IMR-90 (cell line): ENCODE measurements around the gene ARHGAP45. TPM values are rescaled to one million over a fixed set of nuclear protein-coding genes. Genes with fewer than 3 reads are reported as not detected.

Experiments used
- ATAC-seq: fragments of 200-7000 bp; cut with Tn5 transposase; 2 replicates; pipeline ENCODE4 v1.9.1; 2020; ENCODE audit warnings: low read depth, mild to moderate bottlenecking, moderate library complexity
- BruUV-seq: library from RNA; stranded (reverse); fragments of 400-500 nt; replicated peaks from 2 replicates; lab custom pipeline; 2021; lab: Mats Ljungman, UMichigan
- CTCF ChIA-PET: fragments of 300-600 bp; formaldehyde crosslinking; extraction: SDS; loops from one replicate; lab custom pipeline; 2021; ENCODE audit warnings: antibody characterized with exemption; lab: Yijun Ruan, JAX
- POLR2A ChIA-PET: fragments of 300-600 bp; sonication (Branson Sonifier 250); formaldehyde crosslinking; loops from one replicate; lab custom pipeline; 2022; ENCODE audit warnings: antibody characterized with exemption; ENCODE audit not compliant: unreplicated experiment; lab: Charles Lee
- DNase-seq: peaks from one replicate; pipeline ENCODE4 v3.0.0; 2013
- H2AFZ ChIP-seq: replicated peaks from 2 replicates; pipeline ENCODE3; 2013; ENCODE audit warnings: low read length, mild to moderate bottlenecking; ENCODE audit not compliant: poor library complexity
- H2AK5ac ChIP-seq: 2 replicates; pipeline ENCODE4 v1.6.1; 2013; ENCODE audit warnings: low read depth, low read length, inconsistent platforms
- H2AK9ac ChIP-seq: replicated peaks from 2 replicates; pipeline ENCODE3; 2013; ENCODE audit warnings: mild to moderate bottlenecking, low read depth, low read length, moderate library complexity; ENCODE audit not compliant: poor library complexity
- H2BK120ac ChIP-seq: 2 replicates; pipeline ENCODE4 v1.6.1; 2013; ENCODE audit warnings: low read depth, low read length, inconsistent platforms
- H2BK15ac ChIP-seq: 3 replicates; pipeline ENCODE4 v1.6.1; 2013; ENCODE audit warnings: low read depth, low read length, inconsistent platforms
- H2BK20ac ChIP-seq: 2 replicates; pipeline ENCODE4 v1.6.1; 2013; ENCODE audit warnings: low read depth, mild to moderate bottlenecking, inconsistent platforms, low read length, moderate library complexity
- H2BK5ac ChIP-seq: 2 replicates; pipeline ENCODE4 v1.6.1; 2013; ENCODE audit warnings: mild to moderate bottlenecking, low read depth, low read length, inconsistent platforms; ENCODE audit not compliant: poor library complexity, severe bottlenecking
- H3K14ac ChIP-seq: replicated peaks from 2 replicates; pipeline ENCODE4 v1.6.1; 2013; ENCODE audit warnings: low read depth, low read length, inconsistent platforms
- H3K18ac ChIP-seq: 2 replicates; pipeline ENCODE4 v1.6.1; 2013; ENCODE audit warnings: low read depth, low read length, control low read depth
- H3K23ac ChIP-seq: 2 replicates; pipeline ENCODE4 v1.6.1; 2013; ENCODE audit warnings: low read depth, low read length, inconsistent platforms
- H3K27ac ChIP-seq: 2 replicates; pipeline ENCODE4 v1.5.1; 2013; ENCODE audit warnings: mild to moderate bottlenecking, control low read depth, low read length; ENCODE audit not compliant: insufficient read depth
- H3K27me3 ChIP-seq: 2 replicates; pipeline ENCODE4 v1.6.1; 2013; ENCODE audit warnings: low read length; ENCODE audit not compliant: control insufficient read depth, insufficient read depth
- H3K36me3 ChIP-seq: 2 replicates; pipeline ENCODE4 v1.6.1; 2013; ENCODE audit warnings: low read length, mixed read lengths; ENCODE audit not compliant: control insufficient read depth, insufficient read depth
- H3K4ac ChIP-seq: 2 replicates; pipeline ENCODE4 v1.6.1; 2013; ENCODE audit warnings: low read depth, low read length, inconsistent platforms
- H3K4me1 ChIP-seq: 2 replicates; pipeline ENCODE4 v1.6.1; 2013; ENCODE audit warnings: low read length, mixed read lengths; ENCODE audit not compliant: control insufficient read depth, insufficient read depth
- H3K4me2 ChIP-seq: 2 replicates; pipeline ENCODE4 v1.6.1; 2013; ENCODE audit warnings: low read depth, mild to moderate bottlenecking, control low read depth, low read length, moderate library complexity
- H3K4me3 ChIP-seq: 2 replicates; pipeline ENCODE4 v1.5.1; 2013; ENCODE audit warnings: low read depth, mild to moderate bottlenecking, control low read depth, low read length, moderate library complexity; ENCODE audit not compliant: insufficient read depth
- H3K56ac ChIP-seq: 2 replicates; pipeline ENCODE4 v1.6.1; 2013; ENCODE audit warnings: low read length, inconsistent platforms; ENCODE audit not compliant: insufficient read depth; ENCODE audit errors: extremely low read depth
- H3K79me1 ChIP-seq, 2 experiments: 2 replicates each; pipeline ENCODE4 v1.6.1; 2013; ENCODE audit warnings: low read length in 2 of 2, inconsistent platforms in 1 of 2, low read depth in 1 of 2
- H3K9ac ChIP-seq: 2 replicates; pipeline ENCODE4 v1.6.1; 2013; ENCODE audit warnings: low read depth, low read length, control low read depth
- H3K9me1 ChIP-seq: 2 replicates; pipeline ENCODE4 v1.6.1; 2013; ENCODE audit warnings: low read length, inconsistent platforms; ENCODE audit not compliant: insufficient read depth
- H3K9me3 ChIP-seq: 2 replicates; pipeline ENCODE4 v1.6.1; 2013; ENCODE audit warnings: low read length; ENCODE audit not compliant: control insufficient read depth, insufficient read depth
- H4K20me1 ChIP-seq: 2 replicates; pipeline ENCODE4 v1.6.1; 2013; ENCODE audit warnings: low read length, inconsistent platforms; ENCODE audit not compliant: insufficient read depth
- H4K5ac ChIP-seq: 2 replicates; pipeline ENCODE4 v1.6.1; 2013; ENCODE audit warnings: mild to moderate bottlenecking, low read depth, low read length, control low read depth
- H4K8ac ChIP-seq, 2 experiments: 2 replicates each; pipeline ENCODE4 v1.6.1; 2013; ENCODE audit warnings: low read depth in 2 of 2, low read length in 2 of 2, control low read depth in 1 of 2, inconsistent platforms in 1 of 2
- H4K91ac ChIP-seq: 2 replicates; pipeline ENCODE4 v1.6.1; 2013; ENCODE audit warnings: low read depth, low read length, inconsistent platforms; ENCODE audit not compliant: insufficient read depth
- BHLHE40 ChIP-seq: fragments of 150-350 bp; IDR thresholded peaks from 2 replicates; pipeline ENCODE4 v1.6.1; 2016; ENCODE audit warnings: mild to moderate bottlenecking, low read depth, low read length
- CEBPB ChIP-seq: IDR thresholded peaks from 2 replicates; pipeline ENCODE4 v1.6.1; 2012; ENCODE audit warnings: low read depth, low read length, improper control_type of control experiment
- CHD1 ChIP-seq: IDR thresholded peaks from 2 replicates; pipeline ENCODE4 v1.6.1; 2012; ENCODE audit warnings: low read depth, low read length, improper control_type of control experiment
- ELK1 ChIP-seq: fragments of 150-350 bp; IDR thresholded peaks from 2 replicates; pipeline ENCODE4 v1.6.1; 2016; ENCODE audit warnings: low read depth, mild to moderate bottlenecking, low read length, moderate library complexity, borderline replicate concordance
- FOS ChIP-seq: fragments of 150-350 bp; IDR thresholded peaks from 2 replicates; pipeline ENCODE4 v1.6.1; 2016; ENCODE audit warnings: low read depth, low read length
- MAFK ChIP-seq: IDR thresholded peaks from 2 replicates; pipeline ENCODE4 v1.6.1; 2012; ENCODE audit warnings: low read depth, low read length, improper control_type of control experiment
- MXI1 ChIP-seq: IDR thresholded peaks from 2 replicates; pipeline ENCODE4 v1.6.1; 2012; ENCODE audit warnings: low read depth, mild to moderate bottlenecking, low read length, moderate library complexity, borderline replicate concordance
- POLR2A ChIP-seq: IDR thresholded peaks from 2 replicates; pipeline ENCODE4 v1.6.1; 2012; ENCODE audit warnings: mild to moderate bottlenecking, low read depth, low read length
- RAD21 ChIP-seq: IDR thresholded peaks from 2 replicates; pipeline ENCODE4 v1.6.1; 2012; ENCODE audit warnings: low read length, improper control_type of control experiment
- RCOR1 ChIP-seq: IDR thresholded peaks from 2 replicates; pipeline ENCODE4 v1.6.1; 2012; ENCODE audit warnings: mild to moderate bottlenecking, low read length, improper control_type of control experiment; ENCODE audit not compliant: insufficient replicate concordance
- SMC3 ChIP-seq: fragments of 150-350 bp; IDR thresholded peaks from 2 replicates; pipeline ENCODE4 v1.6.1; 2016; ENCODE audit warnings: low read depth, mild to moderate bottlenecking, antibody characterized with exemption, low read length, moderate library complexity
- USF2 ChIP-seq: fragments of 150-350 bp; IDR thresholded peaks from 2 replicates; pipeline ENCODE4 v1.6.1; 2017; ENCODE audit warnings: mild to moderate bottlenecking, antibody characterized with exemption, low read length, low read depth
- WGBS, 2 experiments: methylation state at CpG; one replicate each; pipeline versions ENCODE4 v1.1.5 to v1.1.7; 2013; ENCODE audit warnings: missing lambda C conversion rate in 2 of 2; ENCODE audit not compliant: insufficient read length in 1 of 2; ENCODE audit errors: extremely low coverage in 2 of 2; 5-methylcytosine and 5-hydroxymethylcytosine counted together
- dilution Hi-C: fragments of 300-500 bp; cut with HindIII; formaldehyde crosslinking; loops from one replicate; pipeline ENCODE4 v1.14.3; 2018; ENCODE audit warnings: low sequenced_read_pairs; ENCODE audit not compliant: unreplicated experiment
- in situ Hi-C: fragments of 300-500 bp; cut with MboI; formaldehyde crosslinking; loops from 3 replicates; pipeline ENCODE4 v1.14.3; 2019; ENCODE audit warnings: low sequenced_read_pairs, inconsistent platforms, mixed read lengths
- intact Hi-C: fragments of 100-400 bp; cut with micrococcal nuclease; formaldehyde crosslinking; loops from 2 replicates; pipeline ENCODE4 v1.10.0; 2022
- polyA plus RNA-seq, 3 experiments: library from polyadenylated mRNA; depleted of rRNA; stranded (reverse); fragments of >200 nt; gene quantifications; 2 replicates each; pipeline ENCODE4 v1.2.3, GENCODE V29; 2012; ENCODE audit warnings: low replicate concordance in 1 of 3
- total RNA-seq: library from RNA; depleted of rRNA; stranded (reverse); fragments of >200 nt; gene quantifications from 2 replicates; pipeline ENCODE4 v1.2.3, GENCODE V29; 2012

The ARHGAP45 gene
- total and polyA plus RNA-seq, 2 of the 4 experiments (the other 2 are of a cell fraction) = 1.3 to 1.7 TPM

GRCh38 chr19:1091544-1092175, 24.7 kb downstream of the ARHGAP45 start:
- no peak overlapping the region for H4K91ac ChIP-seq
- H3K4me1 ChIP-seq = peaks cover 5% of the 10 kb centered on the region; the same call in 1 of the 2 replicates
- no peak overlapping the region for H3K4me2 ChIP-seq
- no peaks in the 10 kb centered on the region for H3K27me3 ChIP-seq
- ChIA-PET CTCF (no interaction called here), POLR2A (no interaction called here)
- DNase-seq (no peak), ATAC-seq (no peak)
- no peak overlapping the region for H3K56ac ChIP-seq
- H2AFZ ChIP-seq = no peak overlapping the region
- H2AK9ac ChIP-seq = peak overlapping the region; percentile 37
- H3K4ac ChIP-seq = no peak overlapping the region
- in situ Hi-C loops (no loop called here), dilution Hi-C loops (no loop called here), intact Hi-C loops (no loop called here)
- no peak overlapping the region for H3K9ac ChIP-seq
- no peak overlapping the region for H3K18ac ChIP-seq
- no peak overlapping the region for H2BK120ac ChIP-seq
- H2BK20ac ChIP-seq = no peak overlapping the region
- H4K5ac ChIP-seq = no peak overlapping the region
- 94% methylated on average over 7 of the region's 27 CpGs; no CpG with 5 or more reads in 1 of the 2 experiments for WGBS, 2 experiments
- H3K9me1 ChIP-seq = peaks cover 5% of the 10 kb centered on the region; the same call in 1 of the 2 replicates
- no TSS peak for BruUV-seq
- H2BK15ac ChIP-seq = no peak overlapping the region
- H3K27ac ChIP-seq = no peak overlapping the region
- no peaks in the 10 kb centered on the region for H3K9me3 ChIP-seq
- H4K8ac ChIP-seq = no peak overlapping the region
- H4K20me1 ChIP-seq = peaks cover 22% of the 10 kb centered on the region
- peaks cover 3 to 28% of the 10 kb centered on the region in 2 experiments; a peak in 2 of 4 replicates for H3K79me1 ChIP-seq
- no peak overlapping the region for H3K4me3 ChIP-seq
- TF ChIP-seq BHLHE40 (no peak), POLR2A (no peak), ELK1 (no peak), CHD1 (no peak), RCOR1 (no peak), USF2 (no peak), MAFK (no peak), SMC3 (no peak), CEBPB (no peak), FOS (no peak), MXI1 (no peak), RAD21 (no peak)
- no peak overlapping the region for H3K14ac ChIP-seq
- H3K23ac ChIP-seq = no peak overlapping the region
- H2BK5ac ChIP-seq = no peak overlapping the region
- H3K36me3 ChIP-seq = peaks cover 42% of the 10 kb centered on the region
- H2AK5ac ChIP-seq = no peak overlapping the region
